A673 (cell line): Measurements from ENCODE around the gene SPON1. TPM values are rescaled to one million over a fixed set of nuclear protein-coding genes. Genes with fewer than 3 reads are reported as not detected.

Source experiments
- BruUV-seq: library from RNA; stranded (reverse); fragments of 400-500 nt; replicated peaks from 2 replicates; lab custom pipeline; 2021; lab: Mats Ljungman, UMichigan
- CTCF ChIA-PET: fragments of 300-600 bp; sonication (Branson Sonifier 250); formaldehyde crosslinking; loops from one replicate; lab custom pipeline; 2022; ENCODE audit warnings: antibody characterized with exemption; lab: Charles Lee
- POLR2A ChIA-PET: fragments of 300-600 bp; sonication (Branson Sonifier 250); formaldehyde crosslinking; loops from one replicate; lab custom pipeline; 2022; ENCODE audit warnings: antibody characterized with exemption; ENCODE audit not compliant: low non-redundant PET; lab: Charles Lee
- DNase-seq: peaks from one replicate; pipeline ENCODE4 v3.0.0-alpha.2; 2015; ENCODE audit warnings: low spot score
- H3K27ac ChIP-seq: fragments of 200-600 bp; sonication (generic); 2 replicates; pipeline ENCODE4 v1.5.1; 2016; ENCODE audit warnings: mixed run types, low read depth, mild to moderate bottlenecking, mixed read lengths, antibody characterized with exemption, low read length; ENCODE audit not compliant: poor library complexity, severe bottlenecking
- H3K27me3 ChIP-seq: fragments of 200-600 bp; sonication (generic); replicated peaks from 2 replicates; pipeline ENCODE4 v1.6.1; 2017; ENCODE audit warnings: mixed run types, low read depth, mild to moderate bottlenecking, mixed read lengths, antibody characterized with exemption, low read length; ENCODE audit not compliant: insufficient read depth, poor library complexity
- H3K36me3 ChIP-seq: fragments of 200-600 bp; sonication (generic); 2 replicates; pipeline ENCODE4 v1.6.1; 2016; ENCODE audit warnings: mixed run types, mild to moderate bottlenecking, mixed read lengths, antibody characterized with exemption, low read length; ENCODE audit not compliant: insufficient read depth, poor library complexity, severe bottlenecking
- H3K4me1 ChIP-seq: fragments of 200-600 bp; sonication (generic); 2 replicates; pipeline ENCODE4 v1.6.1; 2017; ENCODE audit warnings: mixed run types, mild to moderate bottlenecking, mixed read lengths, antibody characterized with exemption, low read length; ENCODE audit not compliant: insufficient read depth, poor library complexity, severe bottlenecking
- H3K4me3 ChIP-seq: fragments of 200-600 bp; sonication (generic); 2 replicates; pipeline ENCODE4 v1.5.1; 2016; ENCODE audit warnings: low read depth, mixed run types, mild to moderate bottlenecking, mixed read lengths, low read length; ENCODE audit not compliant: poor library complexity, severe bottlenecking
- H3K9me3 ChIP-seq: fragments of 200-600 bp; sonication (generic); 2 replicates; pipeline ENCODE4 v1.6.1; 2016; ENCODE audit warnings: mixed run types, low read depth, mild to moderate bottlenecking, mixed read lengths, antibody characterized with exemption, low read length; ENCODE audit not compliant: poor library complexity, severe bottlenecking
- EZH2 ChIP-seq: fragments of 200-600 bp; sonication (generic); IDR thresholded peaks from 2 replicates; pipeline ENCODE4 v1.6.1; 2017; ENCODE audit warnings: borderline replicate concordance, low read depth, mild to moderate bottlenecking, mixed read lengths, antibody characterized with exemption, low read length; ENCODE audit not compliant: poor library complexity, severe bottlenecking
- intact Hi-C: fragments of 100-400 bp; cut with micrococcal nuclease; formaldehyde crosslinking; loops from one replicate; pipeline ENCODE4 v1.10.0; 2022; ENCODE audit not compliant: unreplicated experiment
- total RNA-seq: library from RNA; stranded (reverse); gene quantifications from 2 replicates; pipeline ENCODE4 v1.2.3, GENCODE V29; 2021
- TF ChIP-seq, protein P1 (sequence below): fragments of 300-800, 200-600 bp; sonication (generic); conservative IDR thresholded peaks from 2 replicates; pipeline ENCODE4 v1.5.1; 2017; ENCODE audit warnings: low read depth, mild to moderate bottlenecking, antibody characterized with exemption, low read length, moderate library complexity, mixed read lengths

Gene SPON1
- total RNA-seq, 1 experiment from 2014 or later: not detected

DNA sequence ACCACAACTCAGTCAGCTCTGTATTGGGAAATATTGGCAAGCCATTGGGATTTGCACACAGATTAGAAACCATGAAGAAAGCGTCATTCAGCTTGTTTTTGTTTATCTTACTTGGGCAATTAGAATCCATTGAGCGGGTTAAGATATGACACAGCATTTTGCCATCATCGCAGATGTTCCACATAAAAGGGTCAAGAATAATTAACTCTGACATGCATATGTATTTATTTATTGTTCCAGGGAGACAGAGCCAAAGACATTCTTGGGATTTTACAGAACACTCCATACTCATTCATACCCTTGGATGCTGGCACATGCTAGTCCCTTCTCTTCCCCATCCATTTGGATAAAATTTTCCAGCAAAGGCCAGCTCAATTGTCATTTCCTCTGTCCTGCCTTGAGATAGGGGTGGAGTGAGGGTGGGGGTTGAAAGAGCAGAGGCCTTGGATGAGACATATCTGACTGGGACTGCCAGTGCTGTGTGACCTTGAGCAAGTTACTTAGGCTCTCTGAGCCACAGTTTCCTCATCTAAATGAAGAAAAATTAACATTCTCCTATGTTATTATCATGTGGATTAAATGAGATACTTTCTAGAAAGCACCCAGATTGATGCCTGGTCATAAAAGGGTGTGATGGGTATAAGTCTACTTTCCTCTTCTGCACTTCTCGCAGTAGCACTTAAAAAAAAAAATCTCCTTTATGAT is 216.7 kb downstream of the SPON1 start:
- no TSS peak for BruUV-seq
- Histone ChIP-seq H3K27me3 (no peaks in the 10 kb centered on the region), H3K4me3 (no peak overlapping the region), H3K4me1 (no peaks in the 10 kb centered on the region), H3K27ac (no peak overlapping the region), H3K36me3 (no peaks in the 10 kb centered on the region), H3K9me3 (no peaks in the 10 kb centered on the region)
- ChIA-PET POLR2A (no interaction called here), CTCF (no interaction called here)
- intact Hi-C loops: no loop called here
- TF ChIP-seq EZH2: no peak
- TF ChIP-seq, protein P1, sequence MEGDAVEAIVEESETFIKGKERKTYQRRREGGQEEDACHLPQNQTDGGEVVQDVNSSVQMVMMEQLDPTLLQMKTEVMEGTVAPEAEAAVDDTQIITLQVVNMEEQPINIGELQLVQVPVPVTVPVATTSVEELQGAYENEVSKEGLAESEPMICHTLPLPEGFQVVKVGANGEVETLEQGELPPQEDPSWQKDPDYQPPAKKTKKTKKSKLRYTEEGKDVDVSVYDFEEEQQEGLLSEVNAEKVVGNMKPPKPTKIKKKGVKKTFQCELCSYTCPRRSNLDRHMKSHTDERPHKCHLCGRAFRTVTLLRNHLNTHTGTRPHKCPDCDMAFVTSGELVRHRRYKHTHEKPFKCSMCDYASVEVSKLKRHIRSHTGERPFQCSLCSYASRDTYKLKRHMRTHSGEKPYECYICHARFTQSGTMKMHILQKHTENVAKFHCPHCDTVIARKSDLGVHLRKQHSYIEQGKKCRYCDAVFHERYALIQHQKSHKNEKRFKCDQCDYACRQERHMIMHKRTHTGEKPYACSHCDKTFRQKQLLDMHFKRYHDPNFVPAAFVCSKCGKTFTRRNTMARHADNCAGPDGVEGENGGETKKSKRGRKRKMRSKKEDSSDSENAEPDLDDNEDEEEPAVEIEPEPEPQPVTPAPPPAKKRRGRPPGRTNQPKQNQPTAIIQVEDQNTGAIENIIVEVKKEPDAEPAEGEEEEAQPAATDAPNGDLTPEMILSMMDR: no peak
- no peak for DNase-seq

DNA sequence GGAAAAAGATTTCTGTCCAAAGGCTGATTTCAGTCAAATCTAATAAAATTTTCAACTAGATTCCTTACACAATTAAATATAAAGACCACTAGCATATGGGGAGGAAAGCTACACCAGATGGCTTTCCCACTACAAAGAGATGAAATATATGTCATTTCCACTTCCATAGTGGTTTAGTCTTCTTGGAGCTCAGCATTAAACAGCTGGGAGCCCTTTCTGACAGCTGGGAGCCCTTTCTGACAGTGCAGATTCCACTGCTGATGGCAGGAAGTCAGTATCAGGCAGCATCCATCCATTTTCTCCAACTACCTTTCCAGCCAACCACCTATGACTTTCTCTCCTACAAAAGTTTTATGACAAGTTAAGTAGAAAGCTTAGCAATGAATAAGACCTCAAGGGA is 218.6 kb downstream of the SPON1 start:
- Histone ChIP-seq H3K36me3 (no peaks in the 10 kb centered on the region), H3K4me1 (no peaks in the 10 kb centered on the region), H3K27ac (no peak overlapping the region), H3K4me3 (no peak overlapping the region), H3K27me3 (no peaks in the 10 kb centered on the region), H3K9me3 (no peaks in the 10 kb centered on the region)
- POLR2A ChIA-PET: no interaction called here
- CTCF ChIA-PET: no interaction called here
- intact Hi-C loops: no loop called here
- BruUV-seq: no TSS peak
- no peak for DNase-seq
- TF ChIP-seq EZH2: no peak

DNA sequence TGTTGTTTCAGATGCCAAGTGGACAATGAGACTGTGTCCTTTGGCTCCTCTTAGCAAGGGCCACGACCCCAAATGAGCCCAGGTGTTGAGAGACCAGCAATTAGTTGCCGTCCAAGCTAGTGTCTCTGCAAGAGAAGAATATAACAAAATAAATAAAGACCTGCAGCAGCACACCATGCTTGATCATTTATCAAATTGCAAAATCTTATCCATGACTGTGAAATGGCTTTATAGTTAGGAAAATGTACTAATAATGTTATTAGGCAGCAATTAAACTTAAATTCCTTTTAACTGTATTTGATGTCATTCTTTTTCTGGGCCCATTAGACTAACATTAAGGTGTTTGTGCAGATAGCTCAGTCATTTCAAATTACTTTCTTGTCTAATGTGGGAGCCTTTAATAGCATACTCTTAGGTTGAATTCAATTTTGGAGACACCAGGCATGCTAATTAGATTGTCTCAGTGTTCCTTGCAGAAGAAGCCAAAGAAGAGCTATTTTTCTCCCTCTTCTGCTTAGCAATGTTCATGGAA is 220.4 kb downstream of the SPON1 start:
- intact Hi-C loops: no loop called here
- H3K27me3 ChIP-seq: no peaks in the 10 kb centered on the region
- no peak for TF ChIP-seq EZH2
- TF ChIP-seq, protein P1: no peak
- no peaks in the 10 kb centered on the region for H3K36me3 ChIP-seq
- CTCF ChIA-PET: no interaction called here
- BruUV-seq: no TSS peak
- H3K27ac ChIP-seq: no peak overlapping the region
- POLR2A ChIA-PET: no interaction called here
- H3K4me1 ChIP-seq: no peaks in the 10 kb centered on the region
- no peaks in the 10 kb centered on the region for H3K9me3 ChIP-seq
- DNase-seq: no peak
- no peak overlapping the region for H3K4me3 ChIP-seq
